HepG2 (cell line): ENCODE measurements around the gene PHF10. TPM values are rescaled to one million over a fixed set of nuclear protein-coding genes. Genes with fewer than 3 reads are reported as not detected.
A peak's percentile ranks its signal among the peaks of the same experiment; 100 is the strongest.

Source experiments
- CBFB ChIP-seq: sonication (generic); formaldehyde crosslinking; IDR thresholded peaks from 2 replicates; pipeline ENCODE4 v1.4.0; 2020; ENCODE audit warnings: missing genetic modification reagents
- CBX2 ChIP-seq, 2 experiments: fragments of 200-600 bp in 1 of 2; sonication (generic); formaldehyde crosslinking in 1 of 2; IDR thresholded peaks; 2 replicates each; pipeline versions ENCODE4 v1.7.0 to v1.8.1; 2018 to 2022; ENCODE audit warnings: low read depth in 2 of 2, low read length in 1 of 2, mild to moderate bottlenecking in 1 of 2, missing genetic modification reagents in 1 of 2
- HOMEZ ChIP-seq: IDR thresholded peaks from 2 replicates; pipeline ENCODE4 v1.6.1; 2016; ENCODE audit warnings: low read depth
- IKZF4 ChIP-seq: sonication (generic); formaldehyde crosslinking; IDR thresholded peaks from 2 replicates; pipeline ENCODE4 v1.5.1; 2020; ENCODE audit warnings: borderline replicate concordance, mild to moderate bottlenecking, low read depth, missing genetic modification reagents; ENCODE audit errors: not compliant biosample characterization
- MYNN ChIP-seq: sonication (generic); formaldehyde crosslinking; IDR thresholded peaks from 2 replicates; pipeline ENCODE4 v1.4.0; 2020; ENCODE audit warnings: mild to moderate bottlenecking, low read depth, missing genetic modification reagents
- NFE2L1 ChIP-seq: sonication (generic); formaldehyde crosslinking; IDR thresholded peaks from 2 replicates; pipeline ENCODE4 v1.4.0; 2020; ENCODE audit warnings: missing genetic modification reagents, mild to moderate bottlenecking, borderline replicate concordance
- PPARG ChIP-seq: conservative IDR thresholded peaks from 2 replicates; pipeline ENCODE4 v1.6.1; 2016; ENCODE audit warnings: missing biosample characterization, missing genetic modification reagents
- RBM39 ChIP-seq: fragments of 200-400 bp; formaldehyde crosslinking; IDR thresholded peaks from one replicate; pipeline ENCODE4 v1.6.1; 2018; ENCODE audit warnings: antibody characterized with exemption, mild to moderate bottlenecking, low read depth, low read length; ENCODE audit not compliant: poor library complexity, severe bottlenecking
- SP2 ChIP-seq: sonication (generic); formaldehyde crosslinking; IDR thresholded peaks from 2 replicates; pipeline ENCODE4 v1.5.1; 2020; ENCODE audit warnings: mild to moderate bottlenecking, missing genetic modification reagents
- SP5 ChIP-seq: IDR thresholded peaks from 2 replicates; pipeline ENCODE4 v1.6.1; 2016; ENCODE audit warnings: low read depth, borderline replicate concordance
- SRSF4 ChIP-seq: fragments of 200-400 bp; formaldehyde crosslinking; IDR thresholded peaks from one replicate; pipeline ENCODE4 v1.6.1; 2018; ENCODE audit warnings: mild to moderate bottlenecking, low read depth, low read length, moderate library complexity; ENCODE audit not compliant: poor library complexity, severe bottlenecking
- THAP9 ChIP-seq: sonication (generic); formaldehyde crosslinking; IDR thresholded peaks from 2 replicates; pipeline ENCODE4; 2020; ENCODE audit warnings: missing genetic modification reagents, mild to moderate bottlenecking, borderline replicate concordance
- YEATS2 ChIP-seq: sonication (generic); formaldehyde crosslinking; IDR thresholded peaks from 2 replicates; pipeline ENCODE4 v1.4.0; 2020; ENCODE audit warnings: missing genetic modification reagents, borderline replicate concordance
- ZMYM3 ChIP-seq: sonication (generic); formaldehyde crosslinking; IDR thresholded peaks from 2 replicates; pipeline ENCODE4 v1.5.1; 2020; ENCODE audit warnings: mild to moderate bottlenecking, missing genetic modification reagents
- ZNF296 ChIP-seq: sonication (generic); formaldehyde crosslinking; conservative IDR thresholded peaks from 2 replicates; pipeline ENCODE4 v1.5.0; 2020; ENCODE audit warnings: mild to moderate bottlenecking, missing genetic modification reagents
- ZNF547 ChIP-seq: sonication (generic); formaldehyde crosslinking; IDR thresholded peaks from 2 replicates; pipeline ENCODE4 v1.5.1; 2020; ENCODE audit warnings: mild to moderate bottlenecking, missing genetic modification reagents
- ZNF569 ChIP-seq: sonication (generic); formaldehyde crosslinking; IDR thresholded peaks from 2 replicates; pipeline ENCODE4 v1.5.0; 2020; ENCODE audit warnings: mild to moderate bottlenecking, missing genetic modification reagents, moderate library complexity, borderline replicate concordance
- ZNF570 ChIP-seq: sonication (generic); formaldehyde crosslinking; IDR thresholded peaks from 2 replicates; pipeline ENCODE4 v1.4.0; 2020; ENCODE audit warnings: mild to moderate bottlenecking, missing genetic modification reagents, borderline replicate concordance
- ZNF704 ChIP-seq: sonication (generic); formaldehyde crosslinking; IDR thresholded peaks from 2 replicates; pipeline ENCODE4 v1.8.1; 2023; ENCODE audit warnings: mild to moderate bottlenecking, inconsistent platforms, moderate library complexity, missing genetic modification reagents, borderline replicate concordance
- ZNF747 ChIP-seq: sonication (generic); formaldehyde crosslinking; IDR thresholded peaks from 2 replicates; pipeline ENCODE4 v1.8.1; 2023; ENCODE audit warnings: missing genetic modification reagents, mild to moderate bottlenecking, borderline replicate concordance
- ZSCAN20 ChIP-seq: sonication (generic); formaldehyde crosslinking; IDR thresholded peaks from 2 replicates; pipeline ENCODE4 v1.4.0; 2020; ENCODE audit warnings: missing genetic modification reagents, mild to moderate bottlenecking, borderline replicate concordance
- polyA plus RNA-seq, 8 experiments: library from polyadenylated mRNA; depleted of rRNA in 3 of 8; stranded (reverse) in 7 of 8; unstranded in 1 of 8; fragments of >200 nt; fragmentation: Illumina TruSeq in 4 of 8; extraction: Trizol in 4 of 8; gene quantifications; 2 replicates each; pipeline versions ENCODE4 v1.2.1 to v1.2.3, GENCODE V29; 2011 to 2016; ENCODE audit warnings: low read depth in 4 of 8, missing spikeins in 1 of 8, mixed read lengths in 1 of 8; ENCODE audit not compliant: insufficient read depth in 1 of 8
- total RNA-seq, 5 experiments: library from RNA; depleted of rRNA; stranded (reverse); fragments of >200 nt; fragmentation: Illumina TruSeq; extraction: Trizol; gene quantifications; 2 replicates each; pipeline ENCODE4 v1.2.3, GENCODE V29; 2016; ENCODE audit warnings: low read depth in 1 of 5

PHF10 gene
- total and polyA plus RNA-seq, 2 of the 13 experiments (the other 11 are each of a cell fraction or from before 2014, with no cell fraction given), result 42.1 to 84.1 TPM

- no peak; the same call in 1 of the 2 replicates for TF ChIP-seq ZNF296 (CRISPR knock-in tag)
- no peak; the same call in 1 of the 2 replicates for TF ChIP-seq ZNF569 (CRISPR knock-in tag)
- TF ChIP-seq YEATS2 (CRISPR knock-in tag), result no peak
- no peak for TF ChIP-seq CBX2 (IDR thresholded peaks at IDR 0.05; ENCODE audit: low read depth, low read length)
- TF ChIP-seq CBX2 (CRISPR knock-in tag; IDR thresholded peaks at IDR 0.05; ENCODE audit: low read depth), result no peak
- no peak for TF ChIP-seq ZSCAN20 (CRISPR knock-in tag)
- no peak; the same call in 1 of the 2 replicates for TF ChIP-seq SP2 (CRISPR knock-in tag)
- 0 out of 2 replicates have a peak, but pooled peaks have one; percentile 84 for TF ChIP-seq NFE2L1 (CRISPR knock-in tag)
- TF ChIP-seq SP5 (CRISPR knock-in tag), result no peak
- no peak; the same call in 1 of the 2 replicates for TF ChIP-seq THAP9 (CRISPR knock-in tag)
- no peak for TF ChIP-seq HOMEZ (CRISPR knock-in tag)
- TF ChIP-seq PPARG, result no peak; the same call in 1 of the 2 replicates
- no peak for TF ChIP-seq SRSF4
- TF ChIP-seq ZNF747 (CRISPR knock-in tag), result peak; percentile 80
- no peak for TF ChIP-seq ZMYM3 (CRISPR knock-in tag)
- TF ChIP-seq ZNF547 (CRISPR knock-in tag), result no peak; the same call in 1 of the 2 replicates
- no peak; the same call in 1 of the 2 replicates for TF ChIP-seq MYNN (CRISPR knock-in tag)
- peak; percentile 78; the same call in 1 of the 2 replicates for TF ChIP-seq CBFB (CRISPR knock-in tag)
- TF ChIP-seq ZNF570, result no peak
- TF ChIP-seq RBM39, result peak; percentile 90
- peak; percentile 55 for TF ChIP-seq IKZF4 (CRISPR knock-in tag)
- TF ChIP-seq ZNF704 (CRISPR knock-in tag), result peak; percentile 96
Observed at GRCh38 chr6:169724494-169725124, at the start of gene PHF10 (continued).
